HCT116 (cell line): ENCODE results near the gene TMEM106C. TPM values are rescaled to one million over a fixed set of nuclear protein-coding genes. Genes with fewer than 3 reads are reported as not detected.

Experiments used
- ATAC-seq: fragments of 200-7000 bp; cut with Tn5 transposase; 2 replicates; pipeline ENCODE4 v1.9.1; 2020; ENCODE audit warnings: mild to moderate bottlenecking, moderate library complexity
- BruUV-seq: library from RNA; stranded (reverse); fragments of 400-500 nt; replicated peaks from 2 replicates; lab custom pipeline; 2021; lab: Mats Ljungman, UMichigan
- CTCF ChIA-PET: fragments of 300-600 bp; sonication (Branson Sonifier 250); formaldehyde crosslinking; loops from one replicate; lab custom pipeline; 2021; ENCODE audit warnings: antibody characterized with exemption; lab: Charles Lee
- POLR2A ChIA-PET: fragments of 300-600, 350-600 bp; sonication (Branson Sonifier 250); formaldehyde crosslinking; loops from one replicate; lab custom pipeline; 2021; ENCODE audit warnings: antibody characterized with exemption; lab: Charles Lee
- RAD21 ChIA-PET, 2 experiments: fragments of 300-600 bp; sonication (Branson Sonifier 250); formaldehyde crosslinking; loops; one replicate each; lab custom pipeline; 2023; ENCODE audit warnings: low total read pairs in 2 of 2; ENCODE audit not compliant: uncharacterized antibody in 2 of 2, unreplicated experiment in 2 of 2, low non-redundant PET in 1 of 2; lab: Charles Lee
- DNase-seq: peaks from one replicate; pipeline ENCODE4 v3.0.0-alpha.2; 2010; ENCODE audit warnings: low read depth, low spot score
- H2AFZ ChIP-seq: fragments of 200-600 bp; shearing (Covaris generic), sonication (generic); 2 replicates; pipeline ENCODE4 v1.6.1; 2017; ENCODE audit warnings: low read depth, mixed run types, mixed read lengths, antibody characterized with exemption, low read length; ENCODE audit not compliant: poor library complexity, severe bottlenecking
- H3K27ac ChIP-seq: 2 replicates; pipeline ENCODE4 v1.5.1; 2012; ENCODE audit warnings: low read depth, low read length
- H3K27me3 ChIP-seq: fragments of 200-600 bp; sonication (generic); 2 replicates; pipeline ENCODE4 v1.6.1; 2016; ENCODE audit warnings: mixed run types, low read length, mixed read lengths; ENCODE audit not compliant: insufficient read depth
- H3K36me3 ChIP-seq, 2 experiments: fragments of 200-500 bp in 1 of 2; fragments of 200-600 bp in 1 of 2; sonication (Bioruptor generic) in 1 of 2; sonication (generic) in 1 of 2; 2 replicates each; pipeline versions ENCODE4 v1.5.1 to v1.6.1; 2014 to 2016; ENCODE audit warnings: low read length in 2 of 2, inconsistent platforms in 1 of 2, mixed read lengths in 1 of 2, mixed run types in 1 of 2; ENCODE audit not compliant: insufficient read depth in 2 of 2, control insufficient read depth in 1 of 2
- H3K4me1 ChIP-seq, 2 experiments: fragments of 200-600 bp in 1 of 2; sonication (generic) in 1 of 2; 2 replicates each; pipeline versions ENCODE4 v1.5.1 to v1.6.1; 2012 to 2017; ENCODE audit warnings: low read length in 2 of 2, inconsistent platforms in 1 of 2, mild to moderate bottlenecking in 1 of 2, mixed read lengths in 1 of 2, mixed run types in 1 of 2, moderate library complexity in 1 of 2; ENCODE audit not compliant: insufficient read depth in 2 of 2, control insufficient read depth in 1 of 2
- H3K4me2 ChIP-seq: fragments of 200-600 bp; sonication (generic); 2 replicates; pipeline ENCODE4 v1.6.1; 2017; ENCODE audit warnings: mixed run types, low read length, mixed read lengths
- H3K4me3 ChIP-seq, 2 experiments: fragments of 200-600 bp in 1 of 2; sonication (generic) in 1 of 2; replicated peaks in 1 of 2; 2 replicates each; pipeline ENCODE4 v1.5.1; 2011 to 2016; ENCODE audit warnings: low read length in 2 of 2, control low read depth in 1 of 2, low read depth in 1 of 2, mild to moderate bottlenecking in 1 of 2, mixed read lengths in 1 of 2, mixed run types in 1 of 2
- H3K79me2 ChIP-seq: fragments of 200-600 bp; sonication (generic); 2 replicates; pipeline ENCODE4 v1.6.1; 2017; ENCODE audit warnings: mild to moderate bottlenecking, mixed run types, low read length, moderate library complexity, mixed read lengths; ENCODE audit not compliant: insufficient read depth
- H3K9ac ChIP-seq: fragments of 200-600 bp; sonication (generic); 2 replicates; pipeline ENCODE4 v1.6.1; 2016; ENCODE audit warnings: low read length, mixed read lengths
- H3K9me2 ChIP-seq: fragments of 200-600 bp; sonication (generic), shearing (Covaris generic); 2 replicates; pipeline ENCODE4 v1.6.1; 2017; ENCODE audit warnings: mixed run types, mild to moderate bottlenecking, moderate library complexity; ENCODE audit not compliant: insufficient read depth
- H3K9me3 ChIP-seq, 2 experiments: fragments of 200-500 bp in 1 of 2; fragments of 200-600 bp in 1 of 2; sonication (Bioruptor generic) in 1 of 2; sonication (generic) in 1 of 2; 2 replicates each; pipeline ENCODE4 v1.6.1; 2014 to 2017; ENCODE audit warnings: low read length in 2 of 2, mixed read lengths in 2 of 2, inconsistent platforms in 1 of 2, low read depth in 1 of 2, mild to moderate bottlenecking in 1 of 2, mixed run types in 1 of 2, moderate library complexity in 1 of 2; ENCODE audit not compliant: control insufficient read depth in 1 of 2, insufficient read depth in 1 of 2
- H4K20me1 ChIP-seq: fragments of 200-600 bp; sonication (generic), shearing (Covaris generic); 2 replicates; pipeline ENCODE4 v1.6.1; 2017; ENCODE audit warnings: mixed run types, mild to moderate bottlenecking, moderate library complexity; ENCODE audit not compliant: insufficient read depth
- CEBPB ChIP-seq: IDR thresholded peaks from 2 replicates; pipeline ENCODE4 v1.6.1; 2012; ENCODE audit warnings: low read depth
- CTCF ChIP-seq, 3 experiments: fragments of 200-600 bp in 1 of 3; sonication (generic) in 1 of 3; IDR thresholded peaks in 2 of 3; conservative IDR thresholded peaks in 1 of 3; 2 replicates each; pipeline ENCODE4 v1.5.1; 2012 to 2017; ENCODE audit warnings: low read depth in 2 of 3, low read length in 2 of 3, antibody characterized with exemption in 1 of 3, borderline replicate concordance in 1 of 3, control low read depth in 1 of 3, mild to moderate bottlenecking in 1 of 3, mixed read lengths in 1 of 3, mixed run types in 1 of 3, moderate library complexity in 1 of 3; ENCODE audit not compliant: insufficient read depth in 1 of 3
- EGR1 ChIP-seq: IDR thresholded peaks from 2 replicates; pipeline ENCODE4 v1.6.1; 2012; ENCODE audit warnings: low read depth
- ELF1 ChIP-seq: IDR thresholded peaks from 2 replicates; pipeline ENCODE4 v1.6.1; 2012; ENCODE audit warnings: low read depth, borderline replicate concordance
- EZH2 ChIP-seq: fragments of 200-600 bp; sonication (generic); IDR thresholded peaks from 2 replicates; pipeline ENCODE4 v1.6.1; 2017; ENCODE audit warnings: antibody characterized with exemption, mixed run types
- EZH2phosphoT487 ChIP-seq: fragments of 200-600 bp; IDR thresholded peaks from 2 replicates; pipeline ENCODE4 v1.6.1; 2018; ENCODE audit warnings: antibody characterized with exemption, borderline replicate concordance
- FOSL1 ChIP-seq: IDR thresholded peaks from 2 replicates; pipeline ENCODE4 v1.6.1; 2012; ENCODE audit warnings: low read depth
- POLR2A ChIP-seq: IDR thresholded peaks from 2 replicates; pipeline ENCODE4 v1.7.0; 2011; ENCODE audit warnings: borderline replicate concordance; ENCODE audit not compliant: insufficient read depth, insufficient read length; ENCODE audit errors: extremely low read depth
- POLR2AphosphoS5 ChIP-seq: IDR thresholded peaks from 2 replicates; pipeline ENCODE4 v1.6.1; 2011; ENCODE audit warnings: mild to moderate bottlenecking, low read depth, low read length, moderate library complexity
- RAD21 ChIP-seq: IDR thresholded peaks from 2 replicates; pipeline ENCODE4 v1.6.1; 2012; ENCODE audit warnings: low read depth, mild to moderate bottlenecking
- SIN3A ChIP-seq: IDR thresholded peaks from 2 replicates; pipeline ENCODE4 v1.6.1; 2012; ENCODE audit warnings: low read depth
- SP1 ChIP-seq: IDR thresholded peaks from 2 replicates; pipeline ENCODE4 v1.6.1; 2012; ENCODE audit warnings: low read depth
- SRF ChIP-seq: IDR thresholded peaks from 2 replicates; pipeline ENCODE4 v1.6.1; 2012; ENCODE audit warnings: low read depth
- TCF7L2 ChIP-seq: IDR thresholded peaks from 2 replicates; pipeline ENCODE4 v1.7.0; 2011; ENCODE audit warnings: borderline replicate concordance, inconsistent platforms; ENCODE audit not compliant: insufficient read depth, insufficient read length; ENCODE audit errors: extremely low read depth
- YY1 ChIP-seq: IDR thresholded peaks from 2 replicates; pipeline ENCODE4 v1.6.1; 2011; ENCODE audit warnings: low read length, low read depth, moderate library complexity, mild to moderate bottlenecking; ENCODE audit not compliant: insufficient replicate concordance; ENCODE audit errors: extremely low read depth
- ZNF274 ChIP-seq: fragments of 200-500 bp; sonication (Bioruptor generic); IDR thresholded peaks from 2 replicates; pipeline ENCODE4 v1.6.1; 2014; ENCODE audit warnings: mild to moderate bottlenecking, low read depth, low read length, inconsistent platforms
- intact Hi-C: fragments of 100-400 bp; cut with micrococcal nuclease; formaldehyde crosslinking; loops from 2 replicates; pipeline ENCODE4 v1.10.0; 2022
- total RNA-seq: library from RNA; stranded (reverse); gene quantifications from one replicate; pipeline ENCODE4 v1.2.1, GENCODE V29; 2021; ENCODE audit not compliant: unreplicated experiment
- TF ChIP-seq, protein P1 (sequence below): IDR thresholded peaks from 2 replicates; pipeline ENCODE4 v1.6.1; 2011; ENCODE audit warnings: mild to moderate bottlenecking, low read length, moderate library complexity; ENCODE audit not compliant: insufficient replicate concordance; ENCODE audit errors: extremely low read depth
- TF ChIP-seq, protein P2 (sequence below): IDR thresholded peaks from 2 replicates; pipeline ENCODE4 v1.6.1; 2012; ENCODE audit warnings: low read depth
- TF ChIP-seq, protein P3 (sequence below): IDR thresholded peaks from 2 replicates; pipeline ENCODE4 v1.6.1; 2012

Gene TMEM106C
- total RNA-seq, 1 experiment from 2014 or later: 94.7 TPM

GRCh38 chr12:47941475-47941780 is 22.0 kb upstream of the TMEM106C start:
- H3K9me2 ChIP-seq: no peaks in the 10 kb centered on the region
- H3K36me3 ChIP-seq: no peaks in the 10 kb centered on the region
- TF ChIP-seq, protein P1, sequence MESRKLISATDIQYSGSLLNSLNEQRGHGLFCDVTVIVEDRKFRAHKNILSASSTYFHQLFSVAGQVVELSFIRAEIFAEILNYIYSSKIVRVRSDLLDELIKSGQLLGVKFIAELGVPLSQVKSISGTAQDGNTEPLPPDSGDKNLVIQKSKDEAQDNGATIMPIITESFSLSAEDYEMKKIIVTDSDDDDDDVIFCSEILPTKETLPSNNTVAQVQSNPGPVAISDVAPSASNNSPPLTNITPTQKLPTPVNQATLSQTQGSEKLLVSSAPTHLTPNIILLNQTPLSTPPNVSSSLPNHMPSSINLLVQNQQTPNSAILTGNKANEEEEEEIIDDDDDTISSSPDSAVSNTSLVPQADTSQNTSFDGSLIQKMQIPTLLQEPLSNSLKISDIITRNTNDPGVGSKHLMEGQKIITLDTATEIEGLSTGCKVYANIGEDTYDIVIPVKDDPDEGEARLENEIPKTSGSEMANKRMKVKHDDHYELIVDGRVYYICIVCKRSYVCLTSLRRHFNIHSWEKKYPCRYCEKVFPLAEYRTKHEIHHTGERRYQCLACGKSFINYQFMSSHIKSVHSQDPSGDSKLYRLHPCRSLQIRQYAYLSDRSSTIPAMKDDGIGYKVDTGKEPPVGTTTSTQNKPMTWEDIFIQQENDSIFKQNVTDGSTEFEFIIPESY: no peak
- no peak for TF ChIP-seq ZNF274
- TF ChIP-seq SIN3A: no peak
- TF ChIP-seq RAD21: no peak
- no peak for TF ChIP-seq EGR1
- TF ChIP-seq, protein P2, sequence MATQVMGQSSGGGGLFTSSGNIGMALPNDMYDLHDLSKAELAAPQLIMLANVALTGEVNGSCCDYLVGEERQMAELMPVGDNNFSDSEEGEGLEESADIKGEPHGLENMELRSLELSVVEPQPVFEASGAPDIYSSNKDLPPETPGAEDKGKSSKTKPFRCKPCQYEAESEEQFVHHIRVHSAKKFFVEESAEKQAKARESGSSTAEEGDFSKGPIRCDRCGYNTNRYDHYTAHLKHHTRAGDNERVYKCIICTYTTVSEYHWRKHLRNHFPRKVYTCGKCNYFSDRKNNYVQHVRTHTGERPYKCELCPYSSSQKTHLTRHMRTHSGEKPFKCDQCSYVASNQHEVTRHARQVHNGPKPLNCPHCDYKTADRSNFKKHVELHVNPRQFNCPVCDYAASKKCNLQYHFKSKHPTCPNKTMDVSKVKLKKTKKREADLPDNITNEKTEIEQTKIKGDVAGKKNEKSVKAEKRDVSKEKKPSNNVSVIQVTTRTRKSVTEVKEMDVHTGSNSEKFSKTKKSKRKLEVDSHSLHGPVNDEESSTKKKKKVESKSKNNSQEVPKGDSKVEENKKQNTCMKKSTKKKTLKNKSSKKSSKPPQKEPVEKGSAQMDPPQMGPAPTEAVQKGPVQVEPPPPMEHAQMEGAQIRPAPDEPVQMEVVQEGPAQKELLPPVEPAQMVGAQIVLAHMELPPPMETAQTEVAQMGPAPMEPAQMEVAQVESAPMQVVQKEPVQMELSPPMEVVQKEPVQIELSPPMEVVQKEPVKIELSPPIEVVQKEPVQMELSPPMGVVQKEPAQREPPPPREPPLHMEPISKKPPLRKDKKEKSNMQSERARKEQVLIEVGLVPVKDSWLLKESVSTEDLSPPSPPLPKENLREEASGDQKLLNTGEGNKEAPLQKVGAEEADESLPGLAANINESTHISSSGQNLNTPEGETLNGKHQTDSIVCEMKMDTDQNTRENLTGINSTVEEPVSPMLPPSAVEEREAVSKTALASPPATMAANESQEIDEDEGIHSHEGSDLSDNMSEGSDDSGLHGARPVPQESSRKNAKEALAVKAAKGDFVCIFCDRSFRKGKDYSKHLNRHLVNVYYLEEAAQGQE: no peak
- TF ChIP-seq YY1: no peak
- no peak for TF ChIP-seq CTCF (IDR thresholded peaks at IDR 0.05 in 2 of 3, conservative IDR thresholded peaks at IDR 0.05 in 1 of 3; ENCODE audit: borderline replicate concordance in 1 of 3, insufficient read depth in 1 of 3, low read depth in 2 of 3, low read length in 2 of 3)
- no peak for TF ChIP-seq TCF7L2
- TF ChIP-seq, protein P3, sequence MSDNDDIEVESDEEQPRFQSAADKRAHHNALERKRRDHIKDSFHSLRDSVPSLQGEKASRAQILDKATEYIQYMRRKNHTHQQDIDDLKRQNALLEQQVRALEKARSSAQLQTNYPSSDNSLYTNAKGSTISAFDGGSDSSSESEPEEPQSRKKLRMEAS: no peak
- no peak for TF ChIP-seq CEBPB
- no peak for TF ChIP-seq SRF
- TF ChIP-seq EZH2phosphoT487: no peak
- no peak for TF ChIP-seq FOSL1
- TF ChIP-seq EZH2: no peak
- TF ChIP-seq SP1: no peak
- no peak for TF ChIP-seq POLR2AphosphoS5
- TF ChIP-seq POLR2A: no peak
- TF ChIP-seq ELF1: no peak
- no peaks in the 10 kb centered on the region for H3K79me2 ChIP-seq
- no peak overlapping the region for H2AFZ ChIP-seq
- intact Hi-C loops: loop anchor here (5.0 to 10.0 kb wide), 2 partner anchors 223 to 676 kb away; no protein-coding TSS in a partner anchor
- no peaks in the 10 kb centered on the region for H4K20me1 ChIP-seq
- H3K27ac ChIP-seq: no peak overlapping the region
- H3K4me1 ChIP-seq: peaks cover 0 to 35% of the 10 kb centered on the region in 2 experiments; a peak in 2 of 4 replicates
- ChIA-PET POLR2A (no interaction called here), RAD21 (no interaction called here), CTCF (no interaction called here)
- ATAC-seq (no peak), DNase-seq (no peak)
- H3K27me3 ChIP-seq: no peaks in the 10 kb centered on the region
- BruUV-seq: no TSS peak
- no peak overlapping the region for H3K4me3 ChIP-seq
- no peak overlapping the region for H3K4me2 ChIP-seq
- no peaks in the 10 kb centered on the region for H3K9me3 ChIP-seq
- H3K9ac ChIP-seq: no peak overlapping the region
